ENCODE results near the gene KLHL29.

Gene KLHL29

DNA sequence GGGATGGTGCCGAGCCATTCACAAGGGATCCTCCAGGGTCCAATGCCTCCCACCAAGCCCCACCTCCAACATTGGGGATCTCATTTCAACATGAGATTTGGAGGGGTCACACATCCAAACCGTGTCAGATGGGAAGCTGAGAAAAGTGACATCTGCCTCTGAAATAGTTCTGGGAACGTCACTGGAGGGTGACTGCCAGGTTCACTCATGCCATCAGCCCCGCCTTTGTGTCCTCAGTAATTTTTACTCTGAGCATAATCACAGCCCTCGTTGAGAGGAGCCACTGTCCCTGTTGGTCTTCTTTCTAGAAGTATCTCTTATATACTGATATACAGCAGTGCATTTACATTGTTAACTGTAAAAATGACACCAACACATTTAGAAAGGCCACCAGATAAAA lies 67.4 kb downstream of the KLHL29 start:
- no peak for DNase-seq (ENCODE audit: low spot score)

DNA sequence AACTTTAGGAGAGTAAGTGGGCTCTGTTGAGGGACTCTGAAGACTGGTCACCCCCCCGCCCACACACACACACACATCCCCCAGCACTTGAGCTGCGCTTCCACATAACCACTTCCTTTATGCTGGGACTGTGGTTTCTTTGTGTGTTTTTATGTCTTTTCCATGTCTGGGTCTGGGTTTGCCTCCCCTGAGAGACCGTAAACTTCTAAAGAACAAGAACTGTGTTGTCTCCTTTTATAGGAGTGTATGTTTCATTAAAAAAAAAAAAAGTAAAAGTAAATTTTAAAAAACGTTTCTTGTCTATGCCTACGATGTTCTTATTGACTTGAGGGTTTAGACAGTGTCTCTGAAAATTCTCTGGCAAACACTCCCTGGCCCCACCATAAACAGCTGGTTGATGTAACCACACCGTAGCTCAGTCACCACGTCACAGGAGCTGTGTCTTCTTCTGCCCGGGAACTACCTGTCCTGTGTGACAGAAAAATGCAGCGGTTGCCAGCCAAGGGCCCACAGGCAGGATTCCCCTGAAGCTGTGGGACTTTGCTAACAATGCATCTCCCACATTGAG lies 68.0 kb downstream of the KLHL29 start:
- DNase-seq (ENCODE audit: low spot score): no peak

DNA sequence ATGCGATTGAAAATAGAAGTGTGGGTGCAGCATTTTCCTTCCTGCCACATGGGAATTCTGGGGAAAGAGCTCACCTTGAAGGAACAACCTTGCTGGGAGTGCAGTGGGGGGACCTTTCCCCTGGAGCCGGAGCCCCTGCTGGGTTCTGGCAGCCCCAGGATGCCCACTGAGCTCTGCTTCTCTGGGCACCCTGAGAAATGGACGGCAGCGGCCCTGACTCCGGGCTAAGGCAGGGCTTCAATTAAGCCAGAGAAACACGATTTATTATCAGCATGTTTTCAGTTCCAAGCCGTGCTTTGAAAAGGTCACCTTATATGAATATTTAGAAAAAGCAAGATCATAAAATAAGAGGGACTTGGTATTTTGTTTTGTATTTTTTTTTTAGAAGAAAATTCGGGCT lies 68.5 kb downstream of the KLHL29 start:
- DNase-seq (ENCODE audit: low spot score): no peak

GRCh38 chr2:23453836-23454460 lies 69.0 kb downstream of the KLHL29 start:
- DNase-seq (ENCODE audit: low spot score): no peak

DNA sequence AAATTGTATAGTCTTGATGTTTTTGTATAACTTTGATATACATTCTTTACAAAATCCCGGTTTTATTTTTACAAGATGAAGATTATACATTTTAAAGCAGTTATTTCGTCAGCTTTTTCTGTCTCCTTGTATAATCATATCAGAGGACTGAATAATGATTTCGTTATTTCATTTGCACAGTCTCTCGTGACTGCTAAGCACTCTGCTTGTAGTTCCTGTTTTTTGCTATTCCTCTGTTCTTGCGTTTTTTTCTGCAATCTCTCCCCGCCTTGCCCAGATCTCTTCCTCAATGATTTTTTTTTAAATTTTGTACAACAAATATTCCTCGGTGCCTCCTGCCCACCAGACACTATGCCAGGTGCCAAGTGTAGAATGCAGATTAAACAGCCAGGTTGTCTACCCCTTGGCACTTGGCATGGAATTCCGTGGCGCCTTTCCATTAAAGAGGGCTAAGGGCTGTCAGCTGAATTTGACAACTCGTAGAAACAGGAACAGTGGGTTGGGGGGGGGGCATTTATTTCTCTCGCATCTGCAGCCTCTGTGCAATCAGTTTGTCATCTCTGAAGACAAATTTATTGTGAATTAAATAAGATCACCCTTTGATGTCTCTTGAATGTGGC lies 69.6 kb downstream of the KLHL29 start:
- no peak for DNase-seq (ENCODE audit: low spot score)

- no peak for DNase-seq (ENCODE audit: low spot score)
These were observed 71.4 kb downstream of the KLHL29 start for GRCh38 chr2:23456396-23456795.

GRCh38 chr2:23456881-23457760 lies 72.1 kb downstream of the KLHL29 start:
- peak; percentile 41 for DNase-seq (ENCODE audit: low spot score)

GRCh38 chr2:23457990-23458682 lies 73.2 kb downstream of the KLHL29 start:
- no peak for DNase-seq (ENCODE audit: low spot score)

GRCh38 chr2:23459032-23459431 lies 74.1 kb downstream of the KLHL29 start:
- DNase-seq (ENCODE audit: low spot score): no peak

DNA sequence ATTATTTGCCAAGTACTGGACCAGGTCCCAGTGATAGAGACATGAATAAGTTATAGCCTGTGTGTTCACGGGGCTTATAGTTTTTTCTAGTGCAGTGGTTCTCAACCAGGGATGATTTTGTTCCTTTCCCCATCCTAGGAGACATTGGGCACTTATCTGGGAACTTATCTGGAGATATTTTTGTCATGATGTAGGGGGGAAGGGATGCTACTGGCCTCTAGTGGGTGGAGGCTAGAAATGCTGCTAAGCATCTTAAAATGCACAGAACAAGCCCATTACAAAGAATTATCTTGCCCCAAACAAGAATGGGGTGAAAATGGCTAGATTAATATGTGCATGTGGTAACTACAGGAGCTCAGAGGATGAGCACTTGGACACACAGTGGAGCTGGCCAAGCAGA lies 75.2 kb downstream of the KLHL29 start:
- DNase-seq (ENCODE audit: low spot score): no peak

DNA sequence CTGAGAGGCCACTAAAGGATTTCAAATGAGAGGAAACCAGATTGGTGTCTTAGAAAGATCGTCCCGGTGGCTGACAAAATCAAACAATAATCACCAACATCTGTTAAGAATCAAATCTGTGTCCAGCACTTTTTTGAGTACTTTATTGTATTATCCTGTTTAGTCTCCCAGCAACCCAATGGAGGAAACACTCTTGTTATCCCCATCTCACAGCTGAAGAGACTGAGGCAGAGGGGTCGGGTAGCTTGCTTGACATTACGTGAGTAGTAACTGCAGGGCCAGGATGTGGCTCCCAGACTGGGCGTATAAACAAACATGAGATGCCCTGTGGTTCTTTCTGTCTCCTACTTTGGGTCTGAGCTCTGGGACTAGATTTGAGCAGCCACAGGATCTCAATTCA lies 76.0 kb downstream of the KLHL29 start:
- no peak for DNase-seq (ENCODE audit: low spot score)

GRCh38 chr2:23464156-23464555 lies 79.2 kb downstream of the KLHL29 start:
- no peak for DNase-seq (ENCODE audit: low spot score)

GRCh38 chr2:23464905-23465537 lies 80.0 kb downstream of the KLHL29 start:
- DNase-seq (ENCODE audit: low spot score): no peak

DNA sequence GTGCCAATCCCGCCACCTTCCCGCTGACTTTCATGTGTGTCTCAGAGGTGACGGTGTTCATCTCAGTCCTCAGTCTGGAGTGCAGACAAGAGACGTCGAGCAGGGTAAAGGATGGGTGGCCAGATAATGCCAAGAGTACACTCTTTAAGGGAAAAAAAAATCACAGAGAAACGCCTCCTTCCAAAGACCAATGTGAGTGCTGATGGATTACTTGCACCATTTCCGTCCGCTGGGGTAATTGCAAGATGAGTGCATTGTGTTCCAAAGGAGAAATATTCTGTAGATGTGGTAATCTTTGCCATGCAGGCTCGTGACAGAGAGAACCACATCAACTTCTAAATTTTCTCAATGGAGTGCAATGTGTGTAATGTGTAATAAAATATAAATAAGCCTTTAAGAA lies 81.0 kb downstream of the KLHL29 start:
- DNase-seq (ENCODE audit: low spot score): no peak

- no peak for DNase-seq (ENCODE audit: low spot score)
These were observed 82.6 kb downstream of the KLHL29 start for GRCh38 chr2:23467618-23468017.

DNA sequence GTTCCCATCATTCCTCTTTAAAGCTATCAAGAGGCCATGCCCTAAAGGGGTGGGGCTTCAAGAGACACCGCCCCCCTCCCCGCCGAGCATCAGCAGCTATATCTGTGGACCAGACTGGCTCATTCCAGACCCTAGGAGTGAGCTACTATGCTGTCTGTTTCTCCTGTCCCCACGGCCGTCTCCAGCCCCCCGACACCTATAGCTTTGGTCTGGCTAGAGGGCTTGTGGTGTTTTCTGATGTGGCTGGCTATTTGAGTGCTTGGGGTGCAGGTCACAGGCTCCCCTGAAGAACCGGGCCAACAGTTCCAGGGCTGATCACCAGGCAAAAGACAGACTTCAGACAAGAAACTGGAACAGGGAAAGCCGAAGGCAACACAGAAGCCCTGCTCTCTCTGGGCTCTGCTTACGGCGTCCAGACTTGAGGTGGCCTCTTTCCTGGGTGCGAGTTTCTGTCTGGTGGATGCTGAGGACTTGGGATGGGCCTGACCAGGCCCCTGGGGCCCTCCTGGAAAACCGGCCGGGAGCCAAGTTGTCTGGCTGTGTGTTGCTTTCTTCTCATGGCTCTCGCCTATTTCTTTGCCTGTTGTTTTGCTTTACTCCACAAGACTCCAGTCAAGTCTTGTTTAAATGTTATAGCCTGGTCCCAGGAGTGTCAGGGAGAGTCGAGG lies 83.6 kb downstream of the KLHL29 start:
- no peak for DNase-seq (ENCODE audit: low spot score)

DNA sequence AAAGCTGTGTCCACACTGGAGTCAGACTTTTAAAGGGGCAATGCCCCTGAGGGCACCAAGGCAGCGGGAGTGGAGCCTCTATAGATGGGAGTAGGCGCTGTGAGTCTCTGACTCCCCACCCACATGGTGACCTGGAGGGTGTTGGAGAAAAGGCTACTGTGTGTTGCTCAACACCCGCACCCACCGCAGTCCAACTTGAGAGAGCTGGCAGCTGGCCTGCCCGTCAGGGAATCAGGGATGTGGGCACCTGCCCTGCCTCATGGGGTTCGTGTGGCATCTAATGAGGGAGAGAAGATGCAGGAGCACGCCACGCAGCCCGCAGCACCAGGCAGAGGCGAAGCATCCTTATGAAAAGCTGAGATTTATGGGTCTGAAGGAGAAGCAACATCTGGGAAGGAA lies 84.2 kb downstream of the KLHL29 start:
- DNase-seq (ENCODE audit: low spot score): no peak

GRCh38 chr2:23475036-23475435 lies 90.1 kb downstream of the KLHL29 start:
- no peak for DNase-seq (ENCODE audit: low spot score)

DNA sequence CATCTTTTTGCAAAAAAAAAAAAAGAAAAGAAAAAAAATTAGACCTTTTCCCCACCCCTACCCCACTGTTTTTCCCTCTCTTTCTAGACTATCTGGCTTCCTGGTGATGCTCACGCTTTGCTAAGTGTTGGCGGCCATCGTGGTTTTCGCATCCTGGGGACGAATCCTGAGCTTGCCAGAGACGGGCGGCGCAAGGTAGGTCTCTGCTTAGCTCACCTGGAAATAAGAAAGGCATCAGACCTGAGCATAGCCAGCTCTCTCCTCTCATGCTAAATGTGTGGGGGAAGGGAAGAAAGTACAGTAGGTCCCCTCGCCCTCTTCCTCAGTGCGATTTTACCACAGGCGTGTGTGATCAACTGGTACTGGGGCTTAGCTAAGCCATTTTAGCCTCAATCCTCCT lies 90.5 kb downstream of the KLHL29 start:
- no peak for DNase-seq (ENCODE audit: low spot score)

DNA sequence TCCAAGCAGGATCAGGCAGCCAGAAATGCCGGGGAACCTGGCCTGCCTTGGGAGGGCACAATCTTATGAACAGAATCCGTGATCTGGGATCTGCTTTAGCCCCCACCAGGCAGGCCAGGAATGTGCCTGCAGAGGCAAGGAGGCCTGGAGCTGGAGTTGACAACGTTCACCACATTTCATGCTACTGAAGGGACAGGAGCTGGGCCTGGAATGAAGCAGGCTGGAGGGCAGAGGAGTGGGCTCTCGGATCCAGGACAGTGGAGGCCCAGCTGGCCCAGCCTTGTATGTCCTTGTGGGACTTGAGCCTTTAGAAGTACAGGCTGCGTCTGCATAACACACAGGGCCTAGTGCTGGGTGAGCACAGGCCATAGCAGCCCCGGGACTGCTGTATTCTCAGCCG lies 91.8 kb downstream of the KLHL29 start:
- DNase-seq (ENCODE audit: low spot score): no peak

- no peak for DNase-seq (ENCODE audit: low spot score)
These were observed 92.4 kb downstream of the KLHL29 start for GRCh38 chr2:23477392-23477791.

Data from AG08396 (cell line).